Activated CD4-positive, CD25-positive, alpha-beta regulatory T cell treated with anti-CD3 and anti-CD28 coated beads, Interleukin-2, amount 50 U/mL, for 72 hours (primary cell): ENCODE results near the gene TMEM63B.

Experiments
- DNase-seq: peaks from one replicate; pipeline ENCODE4 v3.0.0; 2021

The TMEM63B gene

DNA sequence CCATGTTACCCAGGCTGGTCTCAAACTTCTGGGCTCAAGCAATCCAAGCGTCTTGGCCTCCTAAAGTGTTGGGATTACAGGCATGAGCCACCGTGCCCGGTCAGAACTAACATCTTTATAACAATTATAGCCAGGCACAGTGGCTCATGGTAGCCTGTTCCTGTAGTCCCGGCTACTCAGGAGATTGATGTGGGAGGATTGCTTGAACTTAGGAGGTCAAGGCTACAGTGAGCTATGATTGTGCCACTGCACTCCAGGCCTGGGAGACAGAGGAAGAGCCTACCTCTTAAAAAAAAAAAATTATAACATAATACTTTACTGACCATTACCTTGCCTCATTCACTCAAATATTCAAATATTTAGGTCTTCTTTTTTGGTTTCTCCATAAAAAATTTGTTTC, 72.5 kb downstream of the TMEM63B start:
- no peak for DNase-seq

DNA sequence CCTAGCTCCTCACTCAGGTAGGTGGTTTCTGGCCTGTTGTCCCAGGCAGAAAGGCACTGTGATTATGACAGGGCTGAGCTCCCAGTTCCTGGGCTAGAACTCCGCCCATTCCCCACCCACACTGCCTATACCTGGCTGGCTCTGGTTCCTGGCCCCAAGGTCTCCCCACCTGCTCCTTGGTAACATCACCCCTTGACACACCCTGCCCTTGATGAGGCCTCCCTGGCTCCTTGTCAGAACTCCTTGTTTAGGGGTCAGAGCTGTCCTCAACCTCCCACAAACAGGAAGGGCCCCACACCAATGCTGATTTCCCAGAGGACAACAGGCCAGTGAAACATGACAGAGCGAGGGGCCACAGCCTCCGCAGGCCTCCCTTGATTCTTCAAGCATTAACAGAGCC, 73.8 kb downstream of the TMEM63B start:
- DNase-seq: no peak

GRCh38 chr6:44201638-44202303, 74.4 kb downstream of the TMEM63B start:
- DNase-seq: no peak

DNA sequence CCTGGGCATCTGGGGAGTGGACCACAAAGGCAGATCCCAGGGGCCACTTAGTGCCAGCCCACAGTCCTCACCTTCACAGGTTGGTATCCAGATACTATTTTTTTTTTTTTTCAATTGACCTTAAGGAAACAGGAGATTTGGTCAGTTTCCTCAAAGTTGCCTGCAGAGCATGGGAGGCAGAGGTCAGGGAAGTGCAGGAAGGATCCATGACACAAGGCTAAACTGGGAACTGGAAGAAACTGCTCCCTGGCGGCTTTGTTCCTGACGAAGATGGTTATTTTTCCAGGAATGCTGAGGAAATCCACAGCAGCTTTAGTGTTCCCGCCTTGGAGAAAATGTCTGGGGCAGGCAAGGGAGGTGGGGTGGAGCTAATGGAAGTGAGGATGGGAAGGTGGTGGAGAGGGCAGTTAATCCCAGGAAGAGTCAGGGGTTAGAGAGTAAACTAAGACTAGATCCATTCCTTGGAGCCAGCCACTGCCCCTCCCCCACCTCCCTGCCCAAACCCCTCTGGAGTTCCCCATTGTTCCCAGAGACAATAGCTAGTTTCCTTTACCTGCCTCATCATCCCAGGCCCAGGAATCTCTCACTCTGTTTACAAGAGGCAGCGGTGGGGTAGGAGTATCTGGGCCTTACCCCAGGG, 75.1 kb downstream of the TMEM63B start:
- no peak for DNase-seq

DNA sequence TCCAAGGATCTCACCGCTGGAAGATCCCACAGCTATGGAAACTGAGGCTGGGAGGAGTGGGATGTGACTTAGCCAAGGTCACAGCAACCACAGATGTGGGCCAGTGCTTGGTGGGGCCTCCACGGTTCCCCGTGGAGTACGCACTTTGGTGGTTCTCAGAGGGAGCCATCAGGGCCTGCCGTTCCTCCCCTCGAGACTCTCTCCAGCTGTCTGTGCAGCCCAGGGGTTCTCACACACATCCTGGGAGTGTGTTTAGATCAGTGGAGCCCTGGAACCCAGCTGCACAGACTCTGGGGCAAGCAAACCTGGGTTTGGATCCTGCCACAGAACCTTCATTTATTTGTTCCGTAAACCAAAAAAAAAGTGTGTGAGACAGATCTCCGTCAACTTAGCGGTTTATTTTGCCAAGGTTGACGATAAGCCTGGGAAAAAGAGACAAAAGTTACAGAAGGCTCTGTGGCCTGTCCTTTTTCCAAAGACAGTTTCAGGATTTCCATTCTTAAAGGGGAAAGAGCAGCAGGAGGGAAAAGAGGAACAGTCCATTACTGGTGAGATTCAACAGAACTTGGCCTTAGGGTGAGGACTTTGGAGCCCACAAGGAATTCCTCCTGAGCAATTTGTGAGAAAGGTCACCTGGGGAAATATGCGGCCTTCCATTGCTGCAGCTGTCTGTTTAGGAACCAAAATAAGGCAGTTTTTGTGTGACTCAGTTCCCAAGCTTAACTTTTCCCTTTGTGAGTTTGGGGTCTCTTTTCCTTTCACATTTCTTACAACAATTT, 75.8 kb downstream of the TMEM63B start:
- no peak for DNase-seq

- DNase-seq: no peak
Measured at GRCh38 chr6:44203955-44204354, 76.6 kb downstream of the TMEM63B start.
